ENCODE data around the gene APOD.

DNA sequence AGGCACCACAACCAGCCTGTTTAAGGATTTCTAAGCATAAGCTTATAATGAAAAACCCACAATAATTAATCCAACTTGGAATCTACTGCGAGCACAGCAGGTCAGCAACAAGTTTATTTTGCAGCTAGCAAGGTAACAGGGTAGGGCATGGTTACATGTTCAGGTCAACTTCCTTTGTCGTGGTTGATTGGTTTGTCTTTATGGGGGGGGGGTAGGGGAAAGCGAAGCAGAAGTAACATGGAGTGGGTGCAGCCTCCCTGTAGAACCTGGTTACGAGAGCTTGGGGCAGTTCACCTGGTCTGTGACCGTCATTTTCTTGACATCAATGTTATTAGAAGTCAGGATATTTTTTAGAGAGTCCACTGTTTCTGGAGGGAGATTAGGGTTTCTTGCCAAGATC is 15.1 kb downstream of the APOD start:
- TF ChIP-seq, protein P1, sequence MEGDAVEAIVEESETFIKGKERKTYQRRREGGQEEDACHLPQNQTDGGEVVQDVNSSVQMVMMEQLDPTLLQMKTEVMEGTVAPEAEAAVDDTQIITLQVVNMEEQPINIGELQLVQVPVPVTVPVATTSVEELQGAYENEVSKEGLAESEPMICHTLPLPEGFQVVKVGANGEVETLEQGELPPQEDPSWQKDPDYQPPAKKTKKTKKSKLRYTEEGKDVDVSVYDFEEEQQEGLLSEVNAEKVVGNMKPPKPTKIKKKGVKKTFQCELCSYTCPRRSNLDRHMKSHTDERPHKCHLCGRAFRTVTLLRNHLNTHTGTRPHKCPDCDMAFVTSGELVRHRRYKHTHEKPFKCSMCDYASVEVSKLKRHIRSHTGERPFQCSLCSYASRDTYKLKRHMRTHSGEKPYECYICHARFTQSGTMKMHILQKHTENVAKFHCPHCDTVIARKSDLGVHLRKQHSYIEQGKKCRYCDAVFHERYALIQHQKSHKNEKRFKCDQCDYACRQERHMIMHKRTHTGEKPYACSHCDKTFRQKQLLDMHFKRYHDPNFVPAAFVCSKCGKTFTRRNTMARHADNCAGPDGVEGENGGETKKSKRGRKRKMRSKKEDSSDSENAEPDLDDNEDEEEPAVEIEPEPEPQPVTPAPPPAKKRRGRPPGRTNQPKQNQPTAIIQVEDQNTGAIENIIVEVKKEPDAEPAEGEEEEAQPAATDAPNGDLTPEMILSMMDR (IDR thresholded peaks at IDR 0.05) = no peak
- TF ChIP-seq EP300 (IDR thresholded peaks at IDR 0.05) = peak in 1 of 2 donors; percentile 3

Data from tibial nerve (tissue), 4 donors.